ENCODE measurements around the gene SUGCT.
A peak's percentile ranks its signal among the peaks of the same experiment; 100 is the strongest.

Gene SUGCT

GRCh38 chr7:40808378-40808942 lies 673.7 kb downstream of the SUGCT start:
- peak; percentile 77 for DNase-seq (ENCODE audit: extremely low read depth, low read depth)
- no peak overlapping the region for H3K4me3 ChIP-seq (replicated peaks; ENCODE audit: low read depth, low read length)
- no peak for TF ChIP-seq CTCF (IDR thresholded peaks at IDR 0.05; ENCODE audit: low read depth, low read length, missing control alignments)

DNA sequence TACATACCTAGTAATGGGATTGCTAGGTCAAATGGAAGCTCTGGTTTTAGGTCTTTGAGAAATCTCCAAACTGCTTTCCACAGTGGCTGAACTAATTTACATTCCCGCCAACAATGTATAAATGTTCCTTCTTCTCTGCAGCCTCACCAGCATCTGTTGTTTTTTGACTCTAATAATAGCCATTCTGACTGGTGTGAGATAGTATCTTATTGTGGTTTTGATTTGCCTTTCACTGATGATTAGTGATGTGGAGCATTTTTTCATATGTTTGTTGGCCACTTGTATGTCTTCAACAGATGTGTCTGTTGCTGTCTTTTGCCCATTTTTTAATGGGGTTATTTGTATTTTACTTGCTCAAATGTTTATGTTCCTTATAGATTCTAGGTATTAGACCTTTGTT lies 675.5 kb downstream of the SUGCT start:
- no peak for TF ChIP-seq CTCF (IDR thresholded peaks at IDR 0.05; ENCODE audit: low read depth, low read length, missing control alignments)
- no peak overlapping the region for H3K4me3 ChIP-seq (replicated peaks; ENCODE audit: low read depth, low read length)
- DNase-seq (ENCODE audit: extremely low read depth, low read depth), result no peak

GRCh38 chr7:40811666-40812065 lies 676.9 kb downstream of the SUGCT start:
- no peak for TF ChIP-seq CTCF (IDR thresholded peaks at IDR 0.05; ENCODE audit: low read depth, low read length, missing control alignments)
- no peak overlapping the region for H3K4me3 ChIP-seq (replicated peaks; ENCODE audit: low read depth, low read length)
- no peak for DNase-seq (ENCODE audit: extremely low read depth, low read depth)

DNA sequence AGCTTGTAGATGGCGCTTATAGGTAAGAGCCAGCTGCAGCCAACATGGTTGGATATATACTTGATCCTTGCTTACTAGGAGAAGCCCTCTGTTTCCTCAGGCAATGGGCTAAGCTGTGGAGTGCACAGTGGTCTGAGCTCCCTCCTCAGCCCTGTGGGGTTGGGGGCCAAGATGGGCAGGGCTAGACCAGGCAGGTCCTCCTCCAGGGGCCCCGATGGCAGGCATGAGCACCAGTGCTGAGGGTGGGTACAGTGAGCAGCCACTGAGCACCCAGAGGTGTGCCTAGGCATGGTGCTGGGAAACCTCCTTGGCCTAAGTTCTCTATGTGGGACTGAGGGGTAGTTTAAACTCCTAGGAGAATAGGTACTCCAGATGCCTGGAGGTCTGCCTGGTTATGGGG lies 680.2 kb downstream of the SUGCT start:
- no peak for DNase-seq (ENCODE audit: extremely low read depth, low read depth)
- no peak overlapping the region for H3K4me3 ChIP-seq (replicated peaks; ENCODE audit: low read depth, low read length)
- TF ChIP-seq CTCF (IDR thresholded peaks at IDR 0.05; ENCODE audit: low read depth, low read length, missing control alignments), result no peak

DNA sequence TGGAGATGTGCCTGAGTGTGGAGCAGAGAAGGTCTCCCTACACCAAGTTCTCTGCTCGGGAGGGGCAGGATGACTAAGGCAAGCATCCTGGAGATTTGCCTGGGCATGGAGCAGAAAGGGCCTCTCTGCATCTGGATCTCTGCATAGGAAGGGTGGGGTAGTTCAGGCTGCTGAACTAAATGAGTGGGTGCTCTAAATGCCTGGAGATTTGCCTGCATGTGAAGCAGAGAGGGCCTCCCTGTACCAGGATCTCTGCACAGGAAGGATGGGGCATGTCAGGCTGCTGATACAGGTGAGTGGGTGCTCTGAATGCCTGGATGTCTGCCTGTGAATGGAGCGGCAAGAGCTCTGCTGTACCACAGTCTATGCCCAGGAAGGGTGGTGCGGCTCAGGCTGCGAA lies 680.7 kb downstream of the SUGCT start:
- DNase-seq (ENCODE audit: extremely low read depth, low read depth), result peak; percentile 83
- H3K4me3 ChIP-seq (replicated peaks; ENCODE audit: low read depth, low read length), result no peak overlapping the region
- TF ChIP-seq CTCF (IDR thresholded peaks at IDR 0.05; ENCODE audit: low read depth, low read length, missing control alignments), result no peak

DNA sequence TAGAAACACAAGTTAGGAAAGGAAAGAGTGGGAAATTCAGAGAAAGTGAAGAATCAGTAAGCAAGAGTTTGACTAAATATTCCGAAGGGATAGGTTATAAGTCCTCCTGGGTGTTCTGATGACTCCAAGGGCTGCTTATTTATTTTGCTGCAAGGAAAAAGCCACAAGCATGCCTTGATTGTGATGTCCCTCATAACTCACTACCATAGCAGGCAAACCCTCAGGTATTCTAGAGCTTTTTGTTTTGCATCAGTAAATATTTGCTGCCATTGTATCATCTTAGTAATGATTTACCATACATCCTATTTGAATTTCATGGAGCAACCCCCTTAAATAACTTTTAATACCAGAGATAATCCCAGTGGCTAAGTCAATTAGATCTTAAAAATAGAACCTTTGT lies 688.1 kb downstream of the SUGCT start:
- TF ChIP-seq CTCF (IDR thresholded peaks at IDR 0.05; ENCODE audit: low read depth, low read length, missing control alignments), result no peak
- no peak overlapping the region for H3K4me3 ChIP-seq (replicated peaks; ENCODE audit: low read depth, low read length)
- DNase-seq (ENCODE audit: extremely low read depth, low read depth), result no peak

- DNase-seq (ENCODE audit: extremely low read depth, low read depth), result no peak
- no peak overlapping the region for H3K4me3 ChIP-seq (replicated peaks; ENCODE audit: low read depth, low read length)
- TF ChIP-seq CTCF (IDR thresholded peaks at IDR 0.05; ENCODE audit: low read depth, low read length, missing control alignments), result no peak
Observed at GRCh38 chr7:40824461-40824860, 689.7 kb downstream of the SUGCT start.
